GM19395 (cell line): Measurements from ENCODE around the gene ZP1.

ENCODE experiments used
- ATAC-seq: cut with Tn5 transposase; IDR thresholded peaks from one replicate; pipeline ENCODE4 v1.9.1; 2021; ENCODE audit warnings: mild to moderate bottlenecking, moderate library complexity; ENCODE audit not compliant: unreplicated experiment

ZP1 gene

DNA sequence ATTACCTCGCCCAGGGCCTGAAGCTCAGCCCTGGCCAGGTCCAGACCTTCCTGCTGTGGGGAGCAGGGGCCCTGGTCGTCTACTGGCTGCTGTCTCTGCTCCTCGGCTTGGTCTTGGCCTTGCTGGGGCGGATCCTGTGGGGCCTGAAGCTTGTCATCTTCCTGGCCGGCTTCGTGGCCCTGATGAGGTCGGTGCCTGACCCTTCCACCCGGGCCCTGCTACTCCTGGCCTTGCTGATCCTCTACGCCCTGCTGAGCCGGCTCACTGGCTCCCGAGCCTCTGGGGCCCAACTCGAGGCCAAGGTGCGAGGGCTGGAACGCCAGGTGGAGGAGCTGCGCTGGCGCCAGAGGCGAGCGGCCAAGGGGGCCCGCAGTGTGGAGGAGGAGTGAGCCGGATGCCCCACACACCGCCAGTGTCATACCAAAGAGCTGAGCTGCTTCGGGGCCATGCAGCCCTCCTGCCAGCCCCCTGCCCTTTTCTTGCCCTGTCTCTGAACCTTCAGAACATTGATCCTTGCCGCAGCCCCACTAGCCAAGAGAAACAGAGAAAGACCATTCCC lies 54.5 kb downstream of the ZP1 start:
- no peak for ATAC-seq

DNA sequence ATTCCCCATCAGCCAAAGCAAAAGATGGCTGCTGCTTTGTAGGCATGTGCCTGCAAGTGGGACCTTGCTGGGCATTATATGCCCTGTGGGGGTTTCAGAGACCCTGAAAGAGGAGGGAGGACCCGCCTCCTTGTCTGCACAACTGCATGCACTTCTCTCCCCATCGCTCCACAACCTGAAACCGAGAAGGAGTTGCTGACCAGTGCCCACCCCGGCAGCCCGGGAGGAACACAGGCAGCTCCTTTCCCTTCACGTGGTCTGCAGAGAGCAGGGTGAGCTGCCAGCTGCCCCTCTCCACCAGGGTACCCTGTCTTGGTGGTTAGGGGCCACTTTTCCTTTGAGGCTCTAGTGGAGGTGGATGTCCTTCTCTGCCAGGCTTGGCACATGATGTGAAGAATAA lies 55.6 kb downstream of the ZP1 start:
- no peak for ATAC-seq

DNA sequence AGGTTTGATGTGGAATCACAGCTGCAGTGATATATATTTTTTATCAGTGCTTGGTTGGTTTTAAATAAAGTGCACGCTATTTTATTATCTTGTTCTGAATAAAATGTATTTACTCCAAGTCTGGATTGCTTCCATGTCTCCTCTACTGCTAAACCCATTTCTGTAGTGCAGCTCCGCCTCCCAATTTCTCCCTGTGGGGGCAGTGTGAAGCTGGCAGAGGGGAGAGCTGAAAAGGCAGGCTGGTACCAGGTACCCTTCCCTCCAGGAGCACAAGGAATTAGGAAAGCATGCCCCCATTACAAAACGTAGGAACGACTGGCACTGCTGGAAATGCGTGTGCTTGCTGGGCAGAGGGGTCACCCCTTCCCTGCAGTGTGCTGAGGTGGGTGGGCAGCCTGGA lies 56.0 kb downstream of the ZP1 start:
- ATAC-seq, result no peak

DNA sequence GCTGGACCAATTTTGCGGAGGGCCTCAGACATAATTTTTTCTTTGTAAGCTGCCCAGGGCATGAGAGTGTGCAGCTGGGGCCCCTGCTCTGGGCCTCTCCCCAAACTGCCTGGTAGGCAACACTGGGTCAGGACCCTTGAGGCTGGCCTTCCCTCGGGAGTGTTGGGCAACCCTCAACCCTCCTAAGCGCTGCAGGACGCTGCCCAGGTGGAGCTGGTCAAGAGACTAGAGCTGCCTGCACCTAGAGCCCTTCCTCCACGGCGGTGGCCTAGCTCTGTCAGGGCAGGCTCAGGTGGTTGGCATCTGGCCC lies 56.4 kb downstream of the ZP1 start:
- no peak for ATAC-seq

- ATAC-seq, result peak; percentile 55
Observed at GRCh38 chr11:60924110-60924905, 57.0 kb downstream of the ZP1 start, which contains the start of gene TMEM132A. TSS of gene TMEM132A (plus strand) at chr11:60924460. CDS start at chr11:60924634, 174 bp downstream.
